Measurements from ENCODE around the gene KLK3. TPM values are rescaled to one million over a fixed set of nuclear protein-coding genes. Genes with fewer than 3 reads are reported as not detected.
A peak's percentile ranks its signal among the peaks of the same experiment; 100 is the strongest.

Gene KLK3
- total and polyA plus RNA-seq, 2 experiments from 2014 or later: 0.19 TPM; not detected in 1

- Histone ChIP-seq H3F3A (replicated peaks; ENCODE audit: low read depth) (no peaks in the 10 kb centered on the region), H3K27me3 (ENCODE audit: insufficient read depth) (peaks cover 3% of the 10 kb centered on the region; the same call in 1 of the 2 replicates), H3K4me3 (no peak overlapping the region), H4K20me1 (replicated peaks; ENCODE audit: insufficient read depth) (no peaks in the 10 kb centered on the region), H3K79me2 (replicated peaks; ENCODE audit: insufficient read depth) (no peaks in the 10 kb centered on the region), H3K36me3 (ENCODE audit: insufficient read depth) (no peaks in the 10 kb centered on the region), H3K4me2 (no peak overlapping the region), H3K4me1 (ENCODE audit: insufficient read depth) (peaks cover 7% of the 10 kb centered on the region; the same call in 1 of the 2 replicates), H3K9me2 (ENCODE audit: insufficient read depth) (no peaks in the 10 kb centered on the region), H3K27ac (ENCODE audit: low read depth) (no peak overlapping the region), H2AFZ (no peak overlapping the region)
- no peak for TF ChIP-seq JUNB (IDR thresholded peaks at IDR 0.05; ENCODE audit: unreplicated experiment)
- TF ChIP-seq ETS1 (IDR thresholded peaks at IDR 0.05): no peak
- no peak for TF ChIP-seq STAT1 (IDR thresholded peaks at IDR 0.05; ENCODE audit: unreplicated experiment)
- peak in 1 of 2 experiments; percentile 55; a peak in 3 of 4 replicates for TF ChIP-seq CTCF (conservative IDR thresholded peaks at IDR 0.05; ENCODE audit: low read depth in 2 of 2)
- H3K9me3 Mint-ChIP-seq: peaks cover 61% of the 10 kb centered on the region
- H3K36me3 Mint-ChIP-seq (ENCODE audit: low read depth): peaks cover 34% of the 10 kb centered on the region
- H3K4me3 Mint-ChIP-seq: no peak overlapping the region
- H3K4me1 Mint-ChIP-seq: no peaks in the 10 kb centered on the region; the same call in 2 of the 3 replicates
- no peak for DNase-seq (ENCODE audit: low spot score)
- peaks cover 11% of the 10 kb centered on the region for H3K27me3 Mint-ChIP-seq (ENCODE audit: insufficient read depth, low read depth, poor library complexity)
- ATAC-seq: no peak
- H3K27ac Mint-ChIP-seq: no peak overlapping the region
Measured at GRCh38 chr19:50882188-50882587, 27.5 kb downstream of the KLK3 start.

- no peaks in the 10 kb centered on the region for H3F3A ChIP-seq (replicated peaks; ENCODE audit: low read depth)
- no peak overlapping the region for H3K4me2 ChIP-seq
- H3K4me3 Mint-ChIP-seq: no peak overlapping the region
- ATAC-seq: no peak
- no peaks in the 10 kb centered on the region for H3K36me3 ChIP-seq (ENCODE audit: insufficient read depth)
- H3K9me3 Mint-ChIP-seq: peaks cover 97% of the 10 kb centered on the region
- no peak overlapping the region for H3K4me3 ChIP-seq
- H3K4me1 Mint-ChIP-seq: no peaks in the 10 kb centered on the region; the same call in 2 of the 3 replicates
- peaks cover 10% of the 10 kb centered on the region for H3K27me3 Mint-ChIP-seq (ENCODE audit: insufficient read depth, low read depth, poor library complexity)
- H3K27me3 ChIP-seq (ENCODE audit: insufficient read depth): no peaks in the 10 kb centered on the region
- H4K20me1 ChIP-seq (replicated peaks; ENCODE audit: insufficient read depth): no peaks in the 10 kb centered on the region
- H3K79me2 ChIP-seq (replicated peaks; ENCODE audit: insufficient read depth): no peaks in the 10 kb centered on the region
- no peaks in the 10 kb centered on the region for H3K9me2 ChIP-seq (ENCODE audit: insufficient read depth)
- H3K27ac Mint-ChIP-seq: no peak overlapping the region
- no peak overlapping the region for H2AFZ ChIP-seq
- no peak overlapping the region for H3K27ac ChIP-seq (ENCODE audit: low read depth)
- no peak for DNase-seq (ENCODE audit: low spot score)
- H3K4me1 ChIP-seq (ENCODE audit: insufficient read depth): no peaks in the 10 kb centered on the region
- peaks cover 42% of the 10 kb centered on the region for H3K36me3 Mint-ChIP-seq (ENCODE audit: low read depth)
- no peak for TF ChIP-seq ETS1 (IDR thresholded peaks at IDR 0.05)
- no peak for TF ChIP-seq NANOG (IDR thresholded peaks at IDR 0.05; ENCODE audit: borderline replicate concordance)
- no peak for TF ChIP-seq EZH2 (IDR thresholded peaks at IDR 0.05; ENCODE audit: low read depth, unreplicated experiment)
- no peak for TF ChIP-seq REST (IDR thresholded peaks at IDR 0.05; ENCODE audit: unreplicated experiment)
- no peak for TF ChIP-seq POLR2AphosphoS5 (IDR thresholded peaks at IDR 0.05; ENCODE audit: low read depth)
- TF ChIP-seq EZH2phosphoT487 (IDR thresholded peaks at IDR 0.05; ENCODE audit: unreplicated experiment): no peak
- TF ChIP-seq CREB1 (CRISPR knock-in tag; IDR thresholded peaks at IDR 0.05; ENCODE audit: low read depth): no peak
Measured at GRCh38 chr19:50889638-50890037, 34.9 kb downstream of the KLK3 start.

All from GM23338 (cell line).